WTC11 (cell line): ENCODE measurements around the gene RGL3.

Source experiments
- TF ChIP-seq, protein P1 (sequence below): fragments of 200-600 bp; IDR thresholded peaks from 2 replicates; pipeline ENCODE4 v1.8.0; 2022; ENCODE audit warnings: antibody characterized with exemption
- TF ChIP-seq, protein P2 (sequence below): sonication (generic); formaldehyde crosslinking; IDR thresholded peaks from 2 replicates; pipeline ENCODE4 v1.8.1; 2023; ENCODE audit warnings: mild to moderate bottlenecking, missing genetic modification reagents, borderline replicate concordance
- TF ChIP-seq, protein P3 (sequence below): sonication (generic); formaldehyde crosslinking; IDR thresholded peaks from 2 replicates; pipeline ENCODE4 v1.8.1; 2023; ENCODE audit warnings: mild to moderate bottlenecking, missing genetic modification reagents, moderate library complexity

DNA sequence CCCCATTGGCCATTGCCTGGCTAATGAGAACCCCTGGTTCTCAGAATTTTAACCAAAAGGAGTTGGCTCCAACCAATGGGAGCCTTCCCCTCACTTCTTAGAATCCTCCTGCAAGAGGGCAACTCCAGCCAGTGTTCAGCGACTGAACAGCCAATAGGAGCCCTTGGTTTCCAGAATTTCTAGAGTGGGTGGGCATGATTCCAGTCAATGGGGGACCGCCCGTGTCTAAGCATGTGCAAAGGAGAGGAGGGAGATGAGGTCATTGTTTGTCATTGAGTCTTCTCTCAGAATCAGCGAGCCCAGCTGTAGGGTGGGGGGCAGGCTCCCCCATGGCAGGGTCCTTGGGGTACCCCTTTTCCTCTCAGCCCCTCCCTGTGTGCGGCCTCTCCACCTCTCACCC is 54.2 kb downstream of the RGL3 start:
- TF ChIP-seq, protein P1, sequence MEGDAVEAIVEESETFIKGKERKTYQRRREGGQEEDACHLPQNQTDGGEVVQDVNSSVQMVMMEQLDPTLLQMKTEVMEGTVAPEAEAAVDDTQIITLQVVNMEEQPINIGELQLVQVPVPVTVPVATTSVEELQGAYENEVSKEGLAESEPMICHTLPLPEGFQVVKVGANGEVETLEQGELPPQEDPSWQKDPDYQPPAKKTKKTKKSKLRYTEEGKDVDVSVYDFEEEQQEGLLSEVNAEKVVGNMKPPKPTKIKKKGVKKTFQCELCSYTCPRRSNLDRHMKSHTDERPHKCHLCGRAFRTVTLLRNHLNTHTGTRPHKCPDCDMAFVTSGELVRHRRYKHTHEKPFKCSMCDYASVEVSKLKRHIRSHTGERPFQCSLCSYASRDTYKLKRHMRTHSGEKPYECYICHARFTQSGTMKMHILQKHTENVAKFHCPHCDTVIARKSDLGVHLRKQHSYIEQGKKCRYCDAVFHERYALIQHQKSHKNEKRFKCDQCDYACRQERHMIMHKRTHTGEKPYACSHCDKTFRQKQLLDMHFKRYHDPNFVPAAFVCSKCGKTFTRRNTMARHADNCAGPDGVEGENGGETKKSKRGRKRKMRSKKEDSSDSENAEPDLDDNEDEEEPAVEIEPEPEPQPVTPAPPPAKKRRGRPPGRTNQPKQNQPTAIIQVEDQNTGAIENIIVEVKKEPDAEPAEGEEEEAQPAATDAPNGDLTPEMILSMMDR: no peak
- TF ChIP-seq, protein P2, sequence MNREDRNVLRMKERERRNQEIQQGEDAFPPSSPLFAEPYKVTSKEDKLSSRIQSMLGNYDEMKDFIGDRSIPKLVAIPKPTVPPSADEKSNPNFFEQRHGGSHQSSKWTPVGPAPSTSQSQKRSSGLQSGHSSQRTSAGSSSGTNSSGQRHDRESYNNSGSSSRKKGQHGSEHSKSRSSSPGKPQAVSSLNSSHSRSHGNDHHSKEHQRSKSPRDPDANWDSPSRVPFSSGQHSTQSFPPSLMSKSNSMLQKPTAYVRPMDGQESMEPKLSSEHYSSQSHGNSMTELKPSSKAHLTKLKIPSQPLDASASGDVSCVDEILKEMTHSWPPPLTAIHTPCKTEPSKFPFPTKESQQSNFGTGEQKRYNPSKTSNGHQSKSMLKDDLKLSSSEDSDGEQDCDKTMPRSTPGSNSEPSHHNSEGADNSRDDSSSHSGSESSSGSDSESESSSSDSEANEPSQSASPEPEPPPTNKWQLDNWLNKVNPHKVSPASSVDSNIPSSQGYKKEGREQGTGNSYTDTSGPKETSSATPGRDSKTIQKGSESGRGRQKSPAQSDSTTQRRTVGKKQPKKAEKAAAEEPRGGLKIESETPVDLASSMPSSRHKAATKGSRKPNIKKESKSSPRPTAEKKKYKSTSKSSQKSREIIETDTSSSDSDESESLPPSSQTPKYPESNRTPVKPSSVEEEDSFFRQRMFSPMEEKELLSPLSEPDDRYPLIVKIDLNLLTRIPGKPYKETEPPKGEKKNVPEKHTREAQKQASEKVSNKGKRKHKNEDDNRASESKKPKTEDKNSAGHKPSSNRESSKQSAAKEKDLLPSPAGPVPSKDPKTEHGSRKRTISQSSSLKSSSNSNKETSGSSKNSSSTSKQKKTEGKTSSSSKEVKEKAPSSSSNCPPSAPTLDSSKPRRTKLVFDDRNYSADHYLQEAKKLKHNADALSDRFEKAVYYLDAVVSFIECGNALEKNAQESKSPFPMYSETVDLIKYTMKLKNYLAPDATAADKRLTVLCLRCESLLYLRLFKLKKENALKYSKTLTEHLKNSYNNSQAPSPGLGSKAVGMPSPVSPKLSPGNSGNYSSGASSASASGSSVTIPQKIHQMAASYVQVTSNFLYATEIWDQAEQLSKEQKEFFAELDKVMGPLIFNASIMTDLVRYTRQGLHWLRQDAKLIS (CRISPR knock-in tag): no peak
- TF ChIP-seq, protein P3, sequence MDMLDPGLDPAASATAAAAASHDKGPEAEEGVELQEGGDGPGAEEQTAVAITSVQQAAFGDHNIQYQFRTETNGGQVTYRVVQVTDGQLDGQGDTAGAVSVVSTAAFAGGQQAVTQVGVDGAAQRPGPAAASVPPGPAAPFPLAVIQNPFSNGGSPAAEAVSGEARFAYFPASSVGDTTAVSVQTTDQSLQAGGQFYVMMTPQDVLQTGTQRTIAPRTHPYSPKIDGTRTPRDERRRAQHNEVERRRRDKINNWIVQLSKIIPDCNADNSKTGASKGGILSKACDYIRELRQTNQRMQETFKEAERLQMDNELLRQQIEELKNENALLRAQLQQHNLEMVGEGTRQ (CRISPR knock-in tag): no peak
